ENCODE measurements around the gene KLHL5.

KLHL5 gene

GRCh38 chr4:39044364-39044955 is 17.6 kb upstream of the KLHL5 start:
- DNase-seq (ENCODE audit: low read depth): peak; percentile 33
- peak overlapping the region; percentile 55 for H3K4me3 ChIP-seq (ENCODE audit: low read depth, low read length)
- TF ChIP-seq, protein P1, sequence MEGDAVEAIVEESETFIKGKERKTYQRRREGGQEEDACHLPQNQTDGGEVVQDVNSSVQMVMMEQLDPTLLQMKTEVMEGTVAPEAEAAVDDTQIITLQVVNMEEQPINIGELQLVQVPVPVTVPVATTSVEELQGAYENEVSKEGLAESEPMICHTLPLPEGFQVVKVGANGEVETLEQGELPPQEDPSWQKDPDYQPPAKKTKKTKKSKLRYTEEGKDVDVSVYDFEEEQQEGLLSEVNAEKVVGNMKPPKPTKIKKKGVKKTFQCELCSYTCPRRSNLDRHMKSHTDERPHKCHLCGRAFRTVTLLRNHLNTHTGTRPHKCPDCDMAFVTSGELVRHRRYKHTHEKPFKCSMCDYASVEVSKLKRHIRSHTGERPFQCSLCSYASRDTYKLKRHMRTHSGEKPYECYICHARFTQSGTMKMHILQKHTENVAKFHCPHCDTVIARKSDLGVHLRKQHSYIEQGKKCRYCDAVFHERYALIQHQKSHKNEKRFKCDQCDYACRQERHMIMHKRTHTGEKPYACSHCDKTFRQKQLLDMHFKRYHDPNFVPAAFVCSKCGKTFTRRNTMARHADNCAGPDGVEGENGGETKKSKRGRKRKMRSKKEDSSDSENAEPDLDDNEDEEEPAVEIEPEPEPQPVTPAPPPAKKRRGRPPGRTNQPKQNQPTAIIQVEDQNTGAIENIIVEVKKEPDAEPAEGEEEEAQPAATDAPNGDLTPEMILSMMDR (IDR thresholded peaks at IDR 0.05; ENCODE audit: control insufficient read depth, extremely low read depth, insufficient read depth): 0 out of 2 replicates have a peak, but pooled peaks have one; percentile 2

DNA sequence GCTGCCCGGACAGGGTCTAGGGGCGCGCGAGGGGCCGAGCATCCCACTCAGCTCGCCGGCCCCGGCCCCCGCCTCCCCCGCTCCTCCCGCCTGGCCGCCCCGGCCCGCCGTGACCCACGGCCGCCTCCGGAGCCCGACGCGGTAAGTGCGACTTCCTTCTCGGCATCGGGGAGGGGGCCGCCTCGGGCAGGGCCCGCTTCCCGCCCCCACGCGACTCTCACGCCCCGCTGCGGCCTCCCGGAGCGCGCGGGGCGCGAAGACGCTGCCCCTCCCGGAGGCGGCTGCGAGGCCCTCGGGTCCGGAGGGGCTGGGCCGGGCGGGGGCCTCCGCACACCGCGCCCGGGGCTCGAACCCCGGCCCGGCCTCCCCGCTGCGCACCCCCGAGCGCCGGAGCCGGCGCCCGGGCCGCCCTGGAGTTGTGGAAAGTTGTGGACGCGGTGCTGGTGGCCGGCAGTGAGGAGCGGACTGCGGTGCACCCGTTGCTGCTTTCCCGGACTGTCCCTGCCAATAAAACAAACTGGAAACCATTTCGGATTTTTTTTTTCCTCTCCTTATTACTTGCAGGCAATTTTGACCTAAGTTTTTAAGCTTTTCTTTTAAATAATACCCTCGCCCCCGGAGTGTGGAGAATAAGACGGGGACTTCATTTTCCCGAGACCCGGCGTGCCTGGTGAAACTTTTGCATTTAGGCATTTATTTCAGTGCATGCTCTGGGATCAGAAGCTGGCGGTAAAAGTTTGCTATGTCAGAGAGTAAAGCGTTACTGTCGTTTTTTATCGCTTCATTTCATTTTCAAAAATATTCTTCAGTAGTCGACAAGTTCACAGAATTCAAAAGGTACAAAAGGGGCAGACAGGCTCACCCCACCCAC is 16.8 kb upstream of the KLHL5 start:
- TF ChIP-seq, protein P1 (IDR thresholded peaks at IDR 0.05; ENCODE audit: control insufficient read depth, extremely low read depth, insufficient read depth): no peak
- peak overlapping the region; percentile 55 for H3K4me3 ChIP-seq (ENCODE audit: low read depth, low read length)
- no peak for DNase-seq (ENCODE audit: low read depth)

- no peak for DNase-seq (ENCODE audit: low read depth)
- H3K4me3 ChIP-seq (ENCODE audit: low read depth, low read length): no peak overlapping the region
- TF ChIP-seq, protein P1 (IDR thresholded peaks at IDR 0.05; ENCODE audit: control insufficient read depth, extremely low read depth, insufficient read depth): no peak
These were observed 16.2 kb upstream of the KLHL5 start for GRCh38 chr4:39045827-39046221.

- H3K4me3 ChIP-seq (ENCODE audit: low read depth, low read length): no peak overlapping the region
- no peak for DNase-seq (ENCODE audit: low read depth)
- TF ChIP-seq, protein P1 (IDR thresholded peaks at IDR 0.05; ENCODE audit: control insufficient read depth, extremely low read depth, insufficient read depth): no peak
These were observed 15.8 kb upstream of the KLHL5 start for GRCh38 chr4:39046249-39046648.

DNA sequence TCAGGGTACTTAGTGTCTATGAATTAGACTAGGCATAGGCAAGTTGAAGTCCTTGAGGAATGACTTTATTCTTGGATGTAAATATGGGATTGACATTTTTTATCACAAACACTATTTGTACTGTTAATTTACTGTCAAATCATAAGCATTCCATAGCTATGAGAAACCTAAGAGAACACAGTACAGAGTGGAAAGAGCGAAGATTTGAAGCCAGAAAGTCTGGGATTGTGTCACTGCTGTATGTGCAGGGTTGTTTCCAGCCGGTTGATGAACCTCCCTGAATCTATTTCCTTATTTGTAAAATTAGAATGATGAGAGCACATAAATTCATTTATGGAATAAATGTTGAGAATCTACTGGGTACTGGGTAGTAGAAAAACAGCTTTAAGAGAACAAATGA is 14.4 kb upstream of the KLHL5 start:
- TF ChIP-seq, protein P1 (IDR thresholded peaks at IDR 0.05; ENCODE audit: control insufficient read depth, extremely low read depth, insufficient read depth): no peak
- no peak for DNase-seq (ENCODE audit: low read depth)
- H3K4me3 ChIP-seq (ENCODE audit: low read depth, low read length): no peak overlapping the region

DNA sequence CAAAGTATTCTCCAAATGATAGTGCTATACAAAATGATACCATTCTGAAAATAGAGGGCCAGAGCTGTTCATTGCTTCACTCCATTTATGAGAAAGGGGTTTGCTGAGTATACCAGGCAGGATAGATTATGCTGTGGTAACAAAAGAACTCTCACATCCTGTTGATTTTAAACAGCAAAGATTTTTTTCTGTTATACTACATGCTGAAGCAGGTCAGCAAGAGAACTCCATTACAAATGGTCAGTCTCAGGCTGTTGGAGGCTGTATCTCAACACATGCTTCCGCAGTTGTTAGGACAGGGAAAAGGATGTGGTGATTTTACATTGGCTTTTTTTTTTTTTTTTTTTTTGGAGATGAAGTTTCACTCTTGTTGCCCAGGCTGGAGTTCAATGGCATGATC is 13.7 kb upstream of the KLHL5 start:
- DNase-seq (ENCODE audit: low read depth): no peak
- H3K4me3 ChIP-seq (ENCODE audit: low read depth, low read length): no peak overlapping the region
- TF ChIP-seq, protein P1 (IDR thresholded peaks at IDR 0.05; ENCODE audit: control insufficient read depth, extremely low read depth, insufficient read depth): no peak
